Panc1 (cell line): ENCODE results near the gene SFRP4. TPM values are rescaled to one million over a fixed set of nuclear protein-coding genes. Genes with fewer than 3 reads are reported as not detected.

Experiments used
- ATAC-seq: fragments of 200-7000 bp; cut with Tn5 transposase; 2 replicates; pipeline ENCODE4 v1.9.1; 2020; ENCODE audit warnings: mild to moderate bottlenecking, moderate library complexity
- BruUV-seq: library from RNA; stranded (reverse); fragments of 400-500 nt; replicated peaks from 2 replicates; lab custom pipeline; 2021; lab: Mats Ljungman, UMichigan
- CTCF ChIA-PET: fragments of 300-600 bp; sonication (Branson Sonifier 250); formaldehyde crosslinking; loops from one replicate; lab custom pipeline; 2022; ENCODE audit warnings: antibody characterized with exemption; lab: Charles Lee
- POLR2A ChIA-PET: fragments of 300-600 bp; sonication (Branson Sonifier 250); formaldehyde crosslinking; loops from one replicate; lab custom pipeline; 2022; ENCODE audit warnings: antibody characterized with exemption; lab: Charles Lee
- DNase-seq: peaks from one replicate; pipeline ENCODE4 v3.0.0-alpha.2; 2010; ENCODE audit warnings: low read depth, low spot score
- H3K27ac ChIP-seq: 2 replicates; pipeline ENCODE4 v1.5.1; 2011; ENCODE audit warnings: mild to moderate bottlenecking, low read length, inconsistent platforms
- H3K27me3 ChIP-seq: fragments of 200-500 bp; sonication (Bioruptor generic); 2 replicates; pipeline ENCODE4 v1.6.0; 2014; ENCODE audit warnings: low read length, inconsistent platforms; ENCODE audit not compliant: control insufficient read depth, insufficient read depth
- H3K36me3 ChIP-seq: fragments of 200-500 bp; sonication (Bioruptor generic); 2 replicates; pipeline ENCODE4 v1.5.1; 2014; ENCODE audit warnings: inconsistent platforms, mild to moderate bottlenecking, low read length, moderate library complexity; ENCODE audit not compliant: control insufficient read depth, insufficient read depth
- H3K4me1 ChIP-seq: 2 replicates; pipeline ENCODE4 v1.5.1; 2011; ENCODE audit warnings: inconsistent platforms, mild to moderate bottlenecking, low read length, moderate library complexity; ENCODE audit not compliant: control insufficient read depth, insufficient read depth
- H3K4me3 ChIP-seq, 2 experiments: 2 replicates each; pipeline ENCODE4 v1.5.1; 2011 to 2012; ENCODE audit warnings: low read depth in 2 of 2, low read length in 2 of 2, mild to moderate bottlenecking in 2 of 2, inconsistent platforms in 1 of 2, moderate library complexity in 1 of 2
- H3K9me3 ChIP-seq: fragments of 200-500 bp; sonication (Bioruptor generic); 2 replicates; pipeline ENCODE4 v1.5.1; 2014; ENCODE audit warnings: low read depth, mild to moderate bottlenecking, inconsistent platforms, low read length, moderate library complexity; ENCODE audit not compliant: control insufficient read depth, insufficient read depth
- CTCF ChIP-seq: fragments of 450-650 bp; IDR thresholded peaks from 2 replicates; pipeline ENCODE4 v1.5.1; 2017; ENCODE audit warnings: mild to moderate bottlenecking
- POLR2AphosphoS5 ChIP-seq: IDR thresholded peaks from 2 replicates; pipeline ENCODE4 v1.6.1; 2012; ENCODE audit warnings: mild to moderate bottlenecking, low read depth, low read length, moderate library complexity
- SIN3A ChIP-seq: IDR thresholded peaks from 2 replicates; pipeline ENCODE4 v1.6.1; 2012; ENCODE audit warnings: low read depth, mild to moderate bottlenecking, low read length, moderate library complexity, borderline replicate concordance; ENCODE audit not compliant: insufficient read depth
- TCF7L2 ChIP-seq: IDR thresholded peaks from 2 replicates; pipeline ENCODE4 v1.6.1; 2011; ENCODE audit warnings: mild to moderate bottlenecking, low read depth, low read length, inconsistent platforms
- in situ Hi-C: cut with HindIII; loops from 2 replicates; pipeline ENCODE4 v1.10.0; 2016; ENCODE audit warnings: low sequenced_read_pairs, low pct_unique_long_range_greater_than_20kb
- intact Hi-C: fragments of 100-400 bp; cut with micrococcal nuclease; formaldehyde crosslinking; loops from one replicate; pipeline ENCODE4 v1.10.0; 2022; ENCODE audit not compliant: unreplicated experiment
- total RNA-seq: library from RNA; stranded (reverse); gene quantifications from one replicate; pipeline ENCODE4 v1.2.1, GENCODE V29; 2021; ENCODE audit not compliant: unreplicated experiment
- TF ChIP-seq, protein P1 (sequence below), 2 experiments: IDR thresholded peaks; 2 replicates each; pipeline ENCODE4 v1.6.1; 2011 to 2012; ENCODE audit warnings: low read depth in 2 of 2, control low read depth in 1 of 2, low read length in 1 of 2, mild to moderate bottlenecking in 1 of 2, moderate library complexity in 1 of 2; ENCODE audit not compliant: insufficient read depth in 1 of 2

Gene SFRP4
- total RNA-seq, 1 experiment from 2014 or later: 0.74 TPM

GRCh38 chr7:37961251-37961650 lies 44.6 kb upstream of the SFRP4 start:
- no peak overlapping the region for H3K4me3 ChIP-seq
- no peak for TF ChIP-seq POLR2AphosphoS5
- no peak for TF ChIP-seq SIN3A
- TF ChIP-seq CTCF: no peak
- TF ChIP-seq TCF7L2: no peak
- TF ChIP-seq, protein P1, sequence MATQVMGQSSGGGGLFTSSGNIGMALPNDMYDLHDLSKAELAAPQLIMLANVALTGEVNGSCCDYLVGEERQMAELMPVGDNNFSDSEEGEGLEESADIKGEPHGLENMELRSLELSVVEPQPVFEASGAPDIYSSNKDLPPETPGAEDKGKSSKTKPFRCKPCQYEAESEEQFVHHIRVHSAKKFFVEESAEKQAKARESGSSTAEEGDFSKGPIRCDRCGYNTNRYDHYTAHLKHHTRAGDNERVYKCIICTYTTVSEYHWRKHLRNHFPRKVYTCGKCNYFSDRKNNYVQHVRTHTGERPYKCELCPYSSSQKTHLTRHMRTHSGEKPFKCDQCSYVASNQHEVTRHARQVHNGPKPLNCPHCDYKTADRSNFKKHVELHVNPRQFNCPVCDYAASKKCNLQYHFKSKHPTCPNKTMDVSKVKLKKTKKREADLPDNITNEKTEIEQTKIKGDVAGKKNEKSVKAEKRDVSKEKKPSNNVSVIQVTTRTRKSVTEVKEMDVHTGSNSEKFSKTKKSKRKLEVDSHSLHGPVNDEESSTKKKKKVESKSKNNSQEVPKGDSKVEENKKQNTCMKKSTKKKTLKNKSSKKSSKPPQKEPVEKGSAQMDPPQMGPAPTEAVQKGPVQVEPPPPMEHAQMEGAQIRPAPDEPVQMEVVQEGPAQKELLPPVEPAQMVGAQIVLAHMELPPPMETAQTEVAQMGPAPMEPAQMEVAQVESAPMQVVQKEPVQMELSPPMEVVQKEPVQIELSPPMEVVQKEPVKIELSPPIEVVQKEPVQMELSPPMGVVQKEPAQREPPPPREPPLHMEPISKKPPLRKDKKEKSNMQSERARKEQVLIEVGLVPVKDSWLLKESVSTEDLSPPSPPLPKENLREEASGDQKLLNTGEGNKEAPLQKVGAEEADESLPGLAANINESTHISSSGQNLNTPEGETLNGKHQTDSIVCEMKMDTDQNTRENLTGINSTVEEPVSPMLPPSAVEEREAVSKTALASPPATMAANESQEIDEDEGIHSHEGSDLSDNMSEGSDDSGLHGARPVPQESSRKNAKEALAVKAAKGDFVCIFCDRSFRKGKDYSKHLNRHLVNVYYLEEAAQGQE (IDR thresholded peaks at IDR 0.05; ENCODE audit: insufficient read depth in 1 of 2, low read depth in 2 of 2, low read length in 1 of 2): no peak
- in situ Hi-C loops: no loop called here
- no peaks in the 10 kb centered on the region for H3K4me1 ChIP-seq
- CTCF ChIA-PET: no interaction called here
- H3K27ac ChIP-seq: no peak overlapping the region
- POLR2A ChIA-PET: no interaction called here
- H3K9me3 ChIP-seq: no peaks in the 10 kb centered on the region
- DNase-seq: no peak
- ATAC-seq: no peak
- intact Hi-C loops: no loop called here
- H3K27me3 ChIP-seq: no peaks in the 10 kb centered on the region
- BruUV-seq: no TSS peak
- no peaks in the 10 kb centered on the region for H3K36me3 ChIP-seq

GRCh38 chr7:37960483-37960882 lies 43.9 kb upstream of the SFRP4 start:
- H3K27ac ChIP-seq: no peak overlapping the region
- in situ Hi-C loops (no loop called here), intact Hi-C loops (no loop called here)
- TF ChIP-seq CTCF (no peak), TCF7L2 (no peak), SIN3A (no peak), POLR2AphosphoS5 (no peak)
- TF ChIP-seq, protein P1 (IDR thresholded peaks at IDR 0.05; ENCODE audit: insufficient read depth in 1 of 2, low read depth in 2 of 2, low read length in 1 of 2): no peak
- ATAC-seq (no peak), DNase-seq (no peak)
- ChIA-PET CTCF (no interaction called here), POLR2A (no interaction called here)
- no peaks in the 10 kb centered on the region for H3K36me3 ChIP-seq
- no peaks in the 10 kb centered on the region for H3K4me1 ChIP-seq
- no TSS peak for BruUV-seq
- no peaks in the 10 kb centered on the region for H3K9me3 ChIP-seq
- no peak overlapping the region for H3K4me3 ChIP-seq
- no peaks in the 10 kb centered on the region for H3K27me3 ChIP-seq
